Vagina (tissue), 2 donors: ENCODE results near the gene DOK5.

ENCODE experiments used
- CTCF ChIP-seq, 3 experiments: fragments of 450-650 bp in 2 of 3; fragments of 200-600 bp in 1 of 3; sonication (generic) in 1 of 3; IDR thresholded peaks; one replicate each; pipeline ENCODE4 v1.5.1; 2017 to 2019; ENCODE audit warnings: antibody characterized with exemption in 3 of 3, mild to moderate bottlenecking in 2 of 3, moderate library complexity in 2 of 3
- POLR2A ChIP-seq, 2 donors: fragments of 450-650 bp; IDR thresholded peaks; one replicate each; pipeline ENCODE4 v1.6.1; 2017; ENCODE audit warnings: antibody characterized with exemption in 2 of 2, mild to moderate bottlenecking in 2 of 2, moderate library complexity in 2 of 2
- POLR2AphosphoS5 ChIP-seq, 2 donors: sonication (generic); formaldehyde crosslinking; IDR thresholded peaks; one replicate each; pipeline ENCODE4 v1.9.0; 2017; ENCODE audit warnings: antibody characterized with exemption in 2 of 2, mild to moderate bottlenecking in 2 of 2, low read depth in 1 of 2; ENCODE audit not compliant: insufficient read depth in 1 of 2

- TF ChIP-seq POLR2A (IDR thresholded peaks at IDR 0.05) (no peak), CTCF (IDR thresholded peaks at IDR 0.05) (no peak), POLR2AphosphoS5 (IDR thresholded peaks at IDR 0.05; ENCODE audit: insufficient read depth in 1 of 2, low read depth in 1 of 2) (no peak)
Observed at GRCh38 chr20:54510541-54511129, 35.2 kb downstream of the DOK5 start.
